Endothelial cell of umbilical vein (primary cell): ENCODE data around the gene DKK3. TPM values are rescaled to one million over a fixed set of nuclear protein-coding genes. Genes with fewer than 3 reads are reported as not detected.

ENCODE experiments used
- BruUV-seq: library from RNA; stranded (reverse); fragments of 400-500 nt; replicated peaks from 2 replicates; lab custom pipeline; 2021; lab: Mats Ljungman, UMichigan
- CTCF ChIA-PET: fragments of 300-600, 350-600 bp; sonication (Branson Sonifier 250); formaldehyde crosslinking; loops from one replicate; lab custom pipeline; 2021; ENCODE audit warnings: antibody characterized with exemption, inconsistent platforms; lab: Charles Lee
- POLR2A ChIA-PET: fragments of 300-600, 350-600 bp; sonication (Branson Sonifier 250); formaldehyde crosslinking; loops from one replicate; lab custom pipeline; 2021; ENCODE audit warnings: antibody characterized with exemption, inconsistent platforms; lab: Charles Lee
- DNase-seq: peaks from one replicate; pipeline ENCODE4 v3.0.0-alpha.2; 2011; ENCODE audit warnings: low read depth, low spot score
- FAIRE-seq: peaks from 2 replicates; lab custom pipeline; 2011; peaks lifted over from hg19 to GRCh38; lab: Jason Lieb, UNC
- H2AFZ ChIP-seq: 2 replicates; pipeline ENCODE4 v1.6.0; 2012; ENCODE audit warnings: low read depth, low read length, control low read depth, inconsistent platforms
- H3K27ac ChIP-seq: 2 replicates; pipeline ENCODE4 v1.5.1; 2011; ENCODE audit warnings: low read depth, mild to moderate bottlenecking, control low read depth, low read length, moderate library complexity; ENCODE audit not compliant: insufficient read depth
- H3K27me3 ChIP-seq, 2 experiments: 2 replicates each; pipeline versions ENCODE4 v1.6.0 to v1.6.1; 2011; ENCODE audit warnings: low read length in 2 of 2, mixed read lengths in 1 of 2; ENCODE audit not compliant: control insufficient read depth in 2 of 2, insufficient read depth in 2 of 2
- H3K36me3 ChIP-seq, 2 experiments: 2 replicates in 1 of 2; 3 replicates in 1 of 2; pipeline ENCODE4 v1.5.1; 2011; ENCODE audit warnings: low read length in 2 of 2, mild to moderate bottlenecking in 1 of 2, moderate library complexity in 1 of 2; ENCODE audit not compliant: control insufficient read depth in 2 of 2, insufficient read depth in 2 of 2; ENCODE audit errors: extremely low read depth in 1 of 2
- H3K4me1 ChIP-seq: 3 replicates; pipeline ENCODE4 v1.5.1; 2011; ENCODE audit warnings: mild to moderate bottlenecking, low read length; ENCODE audit not compliant: control insufficient read depth, insufficient read depth; ENCODE audit errors: extremely low read depth
- H3K4me2 ChIP-seq: 2 replicates; pipeline ENCODE4 v1.6.1; 2011; ENCODE audit warnings: low read length, control low read depth, mixed read lengths; ENCODE audit not compliant: insufficient read depth
- H3K4me3 ChIP-seq, 3 experiments: fragments of 200-600 bp in 1 of 3; sonication (generic), shearing (Covaris generic) in 1 of 3; replicated peaks in 1 of 3; 2 replicates each; pipeline ENCODE4 v1.5.1; 2011 to 2016; ENCODE audit warnings: control low read depth in 3 of 3, low read length in 3 of 3, mild to moderate bottlenecking in 2 of 3, inconsistent platforms in 1 of 3, low read depth in 1 of 3, moderate library complexity in 1 of 3; ENCODE audit not compliant: insufficient read depth in 1 of 3
- H3K79me2 ChIP-seq: 2 replicates; pipeline ENCODE4 v1.6.0; 2012; ENCODE audit warnings: low read length, inconsistent platforms; ENCODE audit not compliant: control insufficient read depth, insufficient read depth
- H3K9ac ChIP-seq: replicated peaks from 2 replicates; pipeline ENCODE3; 2011; ENCODE audit warnings: low read length, control low read depth; ENCODE audit not compliant: insufficient read depth; ENCODE audit errors: extremely low read depth
- H3K9me1 ChIP-seq: replicated peaks from 3 replicates; pipeline ENCODE4 v1.6.0; 2011; ENCODE audit warnings: mild to moderate bottlenecking, low read length; ENCODE audit not compliant: control insufficient read depth, insufficient read depth; ENCODE audit errors: extremely low read depth
- H3K9me3 ChIP-seq: replicated peaks from 2 replicates; pipeline ENCODE4 v1.5.1; 2012; ENCODE audit warnings: low read length, inconsistent platforms; ENCODE audit not compliant: control insufficient read depth, insufficient read depth
- H4K20me1 ChIP-seq: replicated peaks from 2 replicates; pipeline ENCODE3; 2011; ENCODE audit warnings: mild to moderate bottlenecking, low read length; ENCODE audit not compliant: control insufficient read depth, insufficient read depth; ENCODE audit errors: extremely low read depth
- EZH2 ChIP-seq: IDR thresholded peaks from 2 replicates; pipeline ENCODE4 v1.6.1; 2012; ENCODE audit warnings: borderline replicate concordance, low read depth, mild to moderate bottlenecking, moderate library complexity, low read length, inconsistent platforms; ENCODE audit not compliant: severe bottlenecking
- FOS ChIP-seq: IDR thresholded peaks from 2 replicates; pipeline ENCODE4 v1.6.1; 2011; ENCODE audit warnings: mild to moderate bottlenecking, low read length, moderate library complexity, borderline replicate concordance; ENCODE audit not compliant: insufficient read depth
- GATA2 ChIP-seq: IDR thresholded peaks from 2 replicates; pipeline ENCODE4 v1.7.0; 2011; ENCODE audit warnings: low read depth, mild to moderate bottlenecking, moderate library complexity, mixed read lengths, low read length; ENCODE audit not compliant: insufficient read length, insufficient read depth
- JUN ChIP-seq: IDR thresholded peaks from 2 replicates; pipeline ENCODE4 v1.6.1; 2011; ENCODE audit warnings: borderline replicate concordance, low read depth; ENCODE audit not compliant: insufficient read length, insufficient read depth
- MYC ChIP-seq: IDR thresholded peaks from one replicate; pipeline ENCODE4 v1.6.1; 2011; ENCODE audit warnings: mild to moderate bottlenecking, low read depth, low read length
- POLR2A ChIP-seq: IDR thresholded peaks from 2 replicates; pipeline ENCODE4 v1.6.1; 2012; ENCODE audit warnings: low read depth, mild to moderate bottlenecking, control low read depth, low read length
- POLR2AphosphoS5 ChIP-seq: IDR thresholded peaks from 2 replicates; pipeline ENCODE4 v1.6.1; 2012; ENCODE audit warnings: low read depth, mild to moderate bottlenecking, control low read depth, low read length, moderate library complexity; ENCODE audit not compliant: insufficient read depth
- dilution Hi-C: fragments of 300-500 bp; cut with MboI; formaldehyde crosslinking; loops from one replicate; pipeline ENCODE4 v1.15.0; 2019; ENCODE audit warnings: low sequenced_read_pairs; ENCODE audit not compliant: extremely low pct_ligation_motif_present
- intact Hi-C: fragments of 100-400 bp; cut with micrococcal nuclease; formaldehyde crosslinking; loops from one replicate; pipeline ENCODE4 v1.10.0; 2022
- polyA plus RNA-seq, 4 experiments: library from polyadenylated mRNA; depleted of rRNA in 3 of 4; stranded (reverse) in 3 of 4; unstranded in 1 of 4; fragments of >200 nt; gene quantifications; 2 replicates each; pipeline versions ENCODE4 v1.2.1 to v1.2.3, GENCODE V29; 2011 to 2012; ENCODE audit warnings: missing spikeins in 1 of 4
- total RNA-seq: library from RNA; stranded (reverse); gene quantifications from 2 replicates; pipeline ENCODE4 v1.2.3, GENCODE V29; 2021
- TF ChIP-seq, protein P1 (sequence below): IDR thresholded peaks from 2 replicates; pipeline ENCODE4 v1.6.1; 2011; ENCODE audit not compliant: insufficient read depth, insufficient read length
- TF ChIP-seq, protein P2 (sequence below), 2 donors: IDR thresholded peaks; 1 replicate in 1 of 2; 2 replicates in 1 of 2; pipeline ENCODE4 v1.5.1; 2011; ENCODE audit warnings: low read length in 2 of 2, mild to moderate bottlenecking in 2 of 2, moderate library complexity in 2 of 2, control low read depth in 1 of 2, inconsistent platforms in 1 of 2, low read depth in 1 of 2; ENCODE audit not compliant: insufficient read depth in 1 of 2; ENCODE audit errors: extremely low read depth in 1 of 2

The DKK3 gene
- total and polyA plus RNA-seq, 2 donors (not counting 3 experiments of a cell fraction or from before 2014, with no cell fraction given): 131 to 335 TPM

DNA sequence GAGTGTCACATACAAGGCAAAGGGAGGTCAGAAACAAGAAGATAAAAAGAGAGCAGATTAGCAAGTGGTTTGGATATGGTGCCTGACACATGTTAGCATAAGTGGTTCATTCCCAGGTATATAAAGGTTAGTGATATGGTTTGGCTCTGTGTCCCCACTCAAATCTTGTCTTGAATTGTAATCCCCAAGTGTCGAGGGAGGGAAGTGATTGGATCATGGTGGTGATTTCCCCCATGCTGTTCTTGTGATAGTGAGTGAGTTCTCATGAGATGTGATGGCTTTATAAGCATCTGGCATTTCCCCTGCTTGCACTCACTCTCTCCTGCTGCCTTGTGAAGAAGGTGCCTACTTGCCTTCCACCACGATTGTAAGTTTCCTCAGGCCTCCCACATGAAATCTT, 12.1 kb upstream of the DKK3 start:
- dilution Hi-C loops (no loop called here), intact Hi-C loops (no loop called here)
- no peak for FAIRE-seq
- BruUV-seq: no TSS peak
- DNase-seq: no peak
- Histone ChIP-seq H2AFZ (no peak overlapping the region), H3K4me1 (peaks cover 22% of the 10 kb centered on the region), H3K4me2 (no peak overlapping the region), H3K27ac (no peak overlapping the region), H4K20me1 (no peaks in the 10 kb centered on the region), H3K9me3 (no peaks in the 10 kb centered on the region), H3K4me3 (no peak overlapping the region), H3K27me3 (no peaks in the 10 kb centered on the region), H3K9ac (no peak overlapping the region), H3K79me2 (no peaks in the 10 kb centered on the region), H3K9me1 (no peaks in the 10 kb centered on the region), H3K36me3 (no peaks in the 10 kb centered on the region)
- TF ChIP-seq, protein P1, sequence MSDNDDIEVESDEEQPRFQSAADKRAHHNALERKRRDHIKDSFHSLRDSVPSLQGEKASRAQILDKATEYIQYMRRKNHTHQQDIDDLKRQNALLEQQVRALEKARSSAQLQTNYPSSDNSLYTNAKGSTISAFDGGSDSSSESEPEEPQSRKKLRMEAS: no peak
- no peak for TF ChIP-seq JUN
- TF ChIP-seq MYC: no peak
- TF ChIP-seq GATA2: no peak
- TF ChIP-seq EZH2: no peak
- TF ChIP-seq, protein P2, sequence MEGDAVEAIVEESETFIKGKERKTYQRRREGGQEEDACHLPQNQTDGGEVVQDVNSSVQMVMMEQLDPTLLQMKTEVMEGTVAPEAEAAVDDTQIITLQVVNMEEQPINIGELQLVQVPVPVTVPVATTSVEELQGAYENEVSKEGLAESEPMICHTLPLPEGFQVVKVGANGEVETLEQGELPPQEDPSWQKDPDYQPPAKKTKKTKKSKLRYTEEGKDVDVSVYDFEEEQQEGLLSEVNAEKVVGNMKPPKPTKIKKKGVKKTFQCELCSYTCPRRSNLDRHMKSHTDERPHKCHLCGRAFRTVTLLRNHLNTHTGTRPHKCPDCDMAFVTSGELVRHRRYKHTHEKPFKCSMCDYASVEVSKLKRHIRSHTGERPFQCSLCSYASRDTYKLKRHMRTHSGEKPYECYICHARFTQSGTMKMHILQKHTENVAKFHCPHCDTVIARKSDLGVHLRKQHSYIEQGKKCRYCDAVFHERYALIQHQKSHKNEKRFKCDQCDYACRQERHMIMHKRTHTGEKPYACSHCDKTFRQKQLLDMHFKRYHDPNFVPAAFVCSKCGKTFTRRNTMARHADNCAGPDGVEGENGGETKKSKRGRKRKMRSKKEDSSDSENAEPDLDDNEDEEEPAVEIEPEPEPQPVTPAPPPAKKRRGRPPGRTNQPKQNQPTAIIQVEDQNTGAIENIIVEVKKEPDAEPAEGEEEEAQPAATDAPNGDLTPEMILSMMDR (IDR thresholded peaks at IDR 0.05; ENCODE audit: extremely low read depth in 1 of 2, insufficient read depth in 1 of 2, low read depth in 1 of 2, low read length in 2 of 2): no peak
- TF ChIP-seq POLR2A: no peak
- no peak for TF ChIP-seq POLR2AphosphoS5
- no peak for TF ChIP-seq FOS
- ChIA-PET POLR2A (no interaction called here), CTCF (interaction anchor here (2.6 kb wide), 1 partner anchor 24 kb away, joined by 8 read pairs; no protein-coding TSS in a partner anchor)
